ENCODE results near the gene USF2. TPM values are rescaled to one million over a fixed set of nuclear protein-coding genes. Genes with fewer than 3 reads are reported as not detected.
"Not testable (repeated sequence)": the region's sequence is repeated elsewhere in the genome, so short reads cannot be mapped to it uniquely, and the experiment has no call there.

USF2 gene
- total RNA-seq, 2 donors from 2014 or later, result 86.5 to 108 TPM

DNA sequence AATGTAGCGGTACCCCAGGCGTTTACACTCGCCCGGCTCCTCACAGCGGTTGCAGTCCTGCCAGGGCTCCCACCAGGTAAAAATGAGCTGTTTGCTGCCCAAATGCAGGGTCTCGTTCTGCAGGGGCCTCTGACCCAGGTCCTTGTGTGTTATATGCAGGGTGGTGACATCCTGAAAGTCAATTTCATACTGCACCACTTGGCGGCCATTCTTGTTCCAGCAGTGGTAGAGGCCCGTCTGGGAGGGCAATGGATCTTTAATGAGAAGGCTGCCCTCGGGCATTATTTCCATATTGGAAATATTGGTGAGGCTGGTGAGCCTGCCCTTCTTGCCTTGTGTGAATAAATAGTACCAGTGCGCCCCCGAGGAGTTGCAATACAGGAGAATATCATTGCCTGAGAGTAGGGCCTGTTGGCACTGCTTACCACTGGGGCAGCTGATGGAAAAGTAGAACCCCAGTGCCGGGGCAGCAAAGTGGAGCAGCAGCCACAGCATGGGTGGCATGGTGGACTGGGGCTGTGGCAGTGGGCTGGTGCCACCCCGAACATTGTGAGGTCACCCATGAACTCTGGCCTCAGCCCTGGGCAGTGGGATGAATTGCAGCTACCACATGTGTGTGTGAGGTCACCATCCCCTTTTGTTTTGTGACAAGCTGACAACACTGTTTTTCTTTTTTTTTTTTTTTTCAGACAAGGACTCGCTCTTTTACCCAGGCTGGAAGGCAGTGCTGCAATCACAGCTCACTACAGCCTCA, 40.4 kb upstream of the USF2 start, which contains the start of gene FAM187B:
Gene FAM187B (minus strand): TSS at position 563 of the 754 bp plus-strand sequence. CDS start 59 bp downstream, at position 504.
- H3K27me3 ChIP-seq, result no peaks in the 10 kb centered on the region
- H3K36me3 ChIP-seq, result no peaks in the 10 kb centered on the region
- no peaks in the 10 kb centered on the region for H3K9me3 ChIP-seq
- no peak within 1 kb of the TSS for H3K9ac ChIP-seq (ENCODE audit: low read depth in 2 of 2, low read length in 2 of 2)
- TF ChIP-seq, protein P1, sequence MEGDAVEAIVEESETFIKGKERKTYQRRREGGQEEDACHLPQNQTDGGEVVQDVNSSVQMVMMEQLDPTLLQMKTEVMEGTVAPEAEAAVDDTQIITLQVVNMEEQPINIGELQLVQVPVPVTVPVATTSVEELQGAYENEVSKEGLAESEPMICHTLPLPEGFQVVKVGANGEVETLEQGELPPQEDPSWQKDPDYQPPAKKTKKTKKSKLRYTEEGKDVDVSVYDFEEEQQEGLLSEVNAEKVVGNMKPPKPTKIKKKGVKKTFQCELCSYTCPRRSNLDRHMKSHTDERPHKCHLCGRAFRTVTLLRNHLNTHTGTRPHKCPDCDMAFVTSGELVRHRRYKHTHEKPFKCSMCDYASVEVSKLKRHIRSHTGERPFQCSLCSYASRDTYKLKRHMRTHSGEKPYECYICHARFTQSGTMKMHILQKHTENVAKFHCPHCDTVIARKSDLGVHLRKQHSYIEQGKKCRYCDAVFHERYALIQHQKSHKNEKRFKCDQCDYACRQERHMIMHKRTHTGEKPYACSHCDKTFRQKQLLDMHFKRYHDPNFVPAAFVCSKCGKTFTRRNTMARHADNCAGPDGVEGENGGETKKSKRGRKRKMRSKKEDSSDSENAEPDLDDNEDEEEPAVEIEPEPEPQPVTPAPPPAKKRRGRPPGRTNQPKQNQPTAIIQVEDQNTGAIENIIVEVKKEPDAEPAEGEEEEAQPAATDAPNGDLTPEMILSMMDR (IDR thresholded peaks at IDR 0.05), result no peak
- DNase-seq, result no peak
- no peaks in the 10 kb centered on the region for H3K4me1 ChIP-seq
- intact Hi-C loops (cut with DNase I), result loop anchor here (10.0 kb wide), 1 partner anchor 164 kb away; no protein-coding TSS in a partner anchor
- no peak within 1 kb of the TSS for H3K4me3 ChIP-seq
- no peak within 1 kb of the TSS for H3K27ac ChIP-seq

DNA sequence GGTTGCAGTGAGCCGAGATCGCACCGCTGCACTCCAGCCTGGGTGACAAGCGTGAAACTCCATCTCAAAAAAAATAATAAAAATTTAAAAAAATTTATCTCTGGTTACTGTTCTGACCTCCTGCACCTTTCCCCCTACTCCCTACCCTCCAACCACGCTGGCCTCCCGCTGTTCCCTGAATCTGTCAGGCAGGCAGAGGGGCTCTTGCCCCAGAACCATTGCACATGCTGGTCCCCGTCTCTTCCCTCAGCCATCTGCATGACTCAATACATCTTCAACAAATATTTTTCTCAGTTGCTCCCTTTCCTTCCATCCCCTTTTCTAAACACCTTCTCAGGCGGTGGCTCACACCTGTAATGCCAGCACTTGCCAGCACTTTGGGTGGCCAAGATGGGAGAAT, 39.2 kb upstream of the USF2 start:
- Histone ChIP-seq H3K36me3 (no peaks in the 10 kb centered on the region), H3K4me1 (no peaks in the 10 kb centered on the region), H3K9me3 (no peaks in the 10 kb centered on the region), H3K9ac (ENCODE audit: low read depth in 2 of 2, low read length in 2 of 2) (no peak overlapping the region), H3K27ac (no peak overlapping the region), H3K27me3 (no peaks in the 10 kb centered on the region), H3K4me3 (no peak overlapping the region)
- DNase-seq, result no peak
- TF ChIP-seq, protein P1 (IDR thresholded peaks at IDR 0.05), result no peak
- intact Hi-C loops (cut with DNase I), result loop anchor here (10.0 kb wide), 1 partner anchor 165 kb away; no protein-coding TSS in a partner anchor

DNA sequence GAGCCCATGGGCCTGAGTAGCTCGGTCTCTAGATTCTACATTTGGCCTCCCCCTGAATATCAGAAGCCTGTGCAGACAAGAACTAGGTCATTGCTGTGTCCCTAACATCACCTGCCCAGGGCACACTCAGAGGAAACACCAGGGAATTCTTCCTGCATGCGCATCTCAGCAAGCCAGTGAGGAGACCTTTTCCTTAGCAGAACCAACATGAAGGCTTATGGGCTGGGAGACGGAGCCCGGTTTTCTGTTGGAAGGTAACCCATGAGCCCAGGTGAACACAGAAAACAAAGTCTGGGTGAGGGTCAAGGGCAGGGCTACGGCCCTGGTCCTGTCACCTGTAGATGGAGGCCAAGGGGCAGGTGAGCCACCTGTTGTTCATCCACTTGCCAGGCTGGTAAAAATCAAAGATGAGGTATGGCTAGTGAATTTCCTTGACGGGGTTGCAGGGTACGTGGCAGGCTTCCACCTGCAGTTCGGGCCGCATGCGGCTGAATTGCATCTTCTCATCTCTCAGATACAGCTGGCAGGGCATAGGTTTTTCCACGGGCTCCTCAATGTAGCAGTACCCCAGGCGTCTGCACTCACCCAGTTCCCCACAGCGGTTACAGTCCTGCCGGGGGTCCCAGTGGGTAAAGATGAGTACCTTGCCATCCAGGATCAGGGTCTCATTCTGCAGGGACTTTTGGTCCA, 36.7 kb upstream of the USF2 start:
- Histone ChIP-seq H3K27ac (no peak overlapping the region), H3K4me1 (no peaks in the 10 kb centered on the region), H3K36me3 (no peaks in the 10 kb centered on the region), H3K27me3 (no peaks in the 10 kb centered on the region), H3K9me3 (no peaks in the 10 kb centered on the region), H3K9ac (ENCODE audit: low read depth in 2 of 2, low read length in 2 of 2) (no peak overlapping the region), H3K4me3 (no peak overlapping the region)
- intact Hi-C loops (cut with DNase I), result no loop called here
- TF ChIP-seq, protein P1 (IDR thresholded peaks at IDR 0.05), result no peak
- no peak for DNase-seq

DNA sequence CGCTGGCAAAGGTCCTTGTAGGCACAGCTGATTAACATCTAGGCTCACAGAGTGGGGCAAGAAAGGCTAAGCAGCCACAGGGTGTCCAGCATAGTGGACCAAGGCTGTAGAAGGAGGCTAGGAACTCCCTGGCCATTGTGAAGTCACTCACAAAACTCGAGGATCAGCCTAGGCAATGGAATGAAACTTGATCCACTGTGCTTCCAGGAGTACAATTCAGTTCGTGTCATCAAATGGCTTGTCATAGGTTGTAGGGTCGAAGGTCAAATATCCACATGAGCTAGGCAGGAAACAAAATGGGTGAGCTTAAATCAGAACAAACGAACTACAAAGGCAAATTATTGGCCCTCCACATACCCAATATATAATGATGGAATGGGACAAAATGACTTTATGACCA, 35.9 kb upstream of the USF2 start:
- DNase-seq, result no peak

DNA sequence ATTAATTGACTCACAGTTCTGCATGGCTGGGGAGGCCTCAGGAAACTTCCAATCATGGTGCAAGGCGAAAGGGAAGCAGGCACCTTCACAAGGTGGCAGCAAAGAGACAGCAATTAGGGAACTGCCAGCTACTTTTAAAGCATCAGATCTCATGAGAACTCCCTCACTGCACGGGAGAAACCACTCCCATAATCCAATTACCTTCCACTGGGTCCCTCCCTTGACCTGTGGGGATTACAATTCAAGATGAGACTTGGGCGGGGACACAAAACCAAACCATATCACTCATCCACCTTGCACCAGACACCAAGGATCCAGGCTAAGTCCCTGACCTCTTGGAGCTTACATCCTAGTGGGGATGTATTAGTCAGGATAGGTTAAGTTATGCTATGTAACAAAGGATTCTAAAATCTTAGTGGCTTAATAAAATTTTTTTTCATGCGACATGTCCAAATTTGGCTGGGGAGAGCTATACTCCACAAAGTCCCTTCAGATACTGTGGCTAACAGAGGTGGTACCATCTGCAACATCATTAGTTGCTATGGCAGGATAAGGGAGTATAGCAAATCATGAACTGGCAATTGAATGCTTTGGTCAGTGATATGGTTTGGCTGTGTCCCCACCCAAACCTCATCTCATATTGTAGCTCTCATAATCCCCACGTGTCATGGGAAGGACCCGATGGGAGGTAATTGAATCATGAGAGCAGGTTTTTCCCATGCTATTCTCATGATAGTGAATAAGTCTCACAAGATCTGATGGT, 31.9 kb upstream of the USF2 start:
- no peaks in the 10 kb centered on the region for H3K4me1 ChIP-seq
- H3K4me3 ChIP-seq, result no peak overlapping the region
- H3K36me3 ChIP-seq, result no peaks in the 10 kb centered on the region
- DNase-seq, result no peak
- TF ChIP-seq, protein P1 (IDR thresholded peaks at IDR 0.05), result no peak
- no peak overlapping the region for H3K27ac ChIP-seq
- intact Hi-C loops (cut with DNase I), result no loop called here
- H3K9ac ChIP-seq (ENCODE audit: low read depth in 2 of 2, low read length in 2 of 2), result no peak overlapping the region
- H3K9me3 ChIP-seq, result no peaks in the 10 kb centered on the region
- no peaks in the 10 kb centered on the region for H3K27me3 ChIP-seq

More for the DNA sequence above, 35.9 kb upstream of the USF2 start:
- TF ChIP-seq, protein P1 (IDR thresholded peaks at IDR 0.05), result no peak
- Histone ChIP-seq H3K27me3 (no peaks in the 10 kb centered on the region), H3K9me3 (no peaks in the 10 kb centered on the region), H3K4me1 (no peaks in the 10 kb centered on the region), H3K4me3 (no peak overlapping the region), H3K27ac (no peak overlapping the region), H3K9ac (ENCODE audit: low read depth in 2 of 2, low read length in 2 of 2) (no peak overlapping the region), H3K36me3 (no peaks in the 10 kb centered on the region)
- intact Hi-C loops (cut with DNase I), result no loop called here

DNA sequence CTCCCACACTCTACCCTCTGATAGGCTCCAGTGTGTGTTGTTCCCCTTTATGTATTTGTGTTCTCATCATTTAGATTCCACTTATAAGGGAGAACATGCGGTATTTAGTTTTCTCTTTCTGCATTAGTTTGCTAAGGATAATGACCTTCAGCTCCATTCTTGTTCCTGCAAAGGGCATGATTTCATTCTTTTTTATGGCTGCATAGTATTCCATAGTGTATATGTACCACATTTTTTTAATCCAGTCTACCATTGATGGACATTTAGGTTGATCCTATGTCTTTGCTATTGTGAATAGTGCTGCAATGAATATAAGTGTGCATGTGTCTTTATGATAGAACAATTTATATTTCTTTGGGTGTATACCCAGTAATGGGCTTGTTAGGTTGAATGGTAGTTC, 29.2 kb upstream of the USF2 start:
- H3K4me1 ChIP-seq; intact Hi-C loops (cut with DNase I); H3K4me3 ChIP-seq; H3K27me3 ChIP-seq; H3K9ac ChIP-seq (ENCODE audit: low read depth in 2 of 2, low read length in 2 of 2); H3K27ac ChIP-seq; H3K36me3 ChIP-seq; DNase-seq; H3K9me3 ChIP-seq: not testable (repeated sequence)

Measured in colonic mucosa (tissue), 4 donors.